Measurements from ENCODE around the gene MARCHF6. TPM values are rescaled to one million over a fixed set of nuclear protein-coding genes. Genes with fewer than 3 reads are reported as not detected.

Gene MARCHF6
- total and polyA plus RNA-seq, 9 of the 15 experiments (the other 6 are each of a cell fraction or from before 2014, with no cell fraction given), result 74.1 to 456 (median 116) TPM

GRCh38 chr5:10310066-10310779 lies 43.3 kb upstream of the MARCHF6 start (continued):
- TF ChIP-seq CEBPG (CRISPR knock-in tag; IDR thresholded peaks at IDR 0.05) (no peak), CEBPG (tag; conservative IDR thresholded peaks at IDR 0.05 in 1 of 2, IDR thresholded peaks at IDR 0.05 in 1 of 2) (no peak), ZBTB11 (CRISPR knock-in tag; IDR thresholded peaks at IDR 0.05) (0 out of 6 replicates have a peak, but pooled peaks of 1 of the 3 experiments have one; percentile 11), BACH1 (tag; IDR thresholded peaks at IDR 0.05) (peak; percentile 78), MAFG (tag; conservative IDR thresholded peaks at IDR 0.05) (peak; percentile 97), GTF2A2 (tag; IDR thresholded peaks at IDR 0.05) (peak; percentile 4; the same call in 1 of the 2 replicates), SMARCE1 (IDR thresholded peaks at IDR 0.05) (peak; percentile 16; the same call in 1 of the 2 replicates), JUN (IDR thresholded peaks at IDR 0.05; ENCODE audit: borderline replicate concordance, low read depth, low read length) (0 out of 2 replicates have a peak, but pooled peaks have one; percentile 8), JUN (CRISPR knock-in tag; IDR thresholded peaks at IDR 0.05; ENCODE audit: borderline replicate concordance) (no peak), NFXL1 (CRISPR knock-in tag; IDR thresholded peaks at IDR 0.05) (no peak), DPF2 (IDR thresholded peaks at IDR 0.05) (peak; percentile 31; the same call in 1 of the 2 replicates), YY1 (IDR thresholded peaks at IDR 0.05; ENCODE audit: borderline replicate concordance in 1 of 3, control insufficient read depth in 1 of 3, extremely low read depth in 1 of 3, insufficient read depth in 3 of 3, insufficient read length in 1 of 3, insufficient replicate concordance in 2 of 3, low read depth in 1 of 3, low read length in 2 of 3) (peak in 2 of 3 experiments; percentile 27 to 78), MCM3 (IDR thresholded peaks at IDR 0.05) (no peak), ZNF512 (tag; IDR thresholded peaks at IDR 0.05) (no peak), ETV1 (tag; conservative IDR thresholded peaks at IDR 0.05; ENCODE audit: low read depth) (0 out of 2 replicates have a peak, but pooled peaks have one; percentile 6), C11orf30 (IDR thresholded peaks at IDR 0.05; ENCODE audit: low read depth) (peak; percentile 99), SNRNP70 (optimal IDR thresholded peaks at IDR 0.05; ENCODE audit: low read depth, low read length) (no peak)
